Measurements from ENCODE around the gene ARHGEF28. TPM values are rescaled to one million over a fixed set of nuclear protein-coding genes. Genes with fewer than 3 reads are reported as not detected.

The ARHGEF28 gene
- total RNA-seq: 10 to 100 TPM in 3 of 4 donors, 1 to 10 TPM in 1; 8.2 to 16.5 (median 15.4) TPM

GRCh38 chr5:73625944-73626811 lies at the start of gene ARHGEF28:
Gene ARHGEF28, plus strand, starts transcription at chr5:73626196. Its CDS starts 58,656 bp downstream, at chr5:73684852.
- ATAC-seq (ENCODE audit: low FRiP score) (peak; percentile 87), DNase-seq (ENCODE audit: low spot score) (no peak)
- no peak for TF ChIP-seq CTCF (IDR thresholded peaks at IDR 0.05)

- ATAC-seq (ENCODE audit: low FRiP score) (no peak), DNase-seq (ENCODE audit: low spot score) (no peak)
- no peak for TF ChIP-seq CTCF (IDR thresholded peaks at IDR 0.05)
Measured at GRCh38 chr5:73582285-73583145, 43.5 kb upstream of the ARHGEF28 start.

GRCh38 chr5:73587923-73588322 lies 38.1 kb upstream of the ARHGEF28 start:
- DNase-seq (ENCODE audit: low spot score): no peak
- ATAC-seq (ENCODE audit: low FRiP score): no peak
- no peak for TF ChIP-seq CTCF (IDR thresholded peaks at IDR 0.05)

- peak in 2 of 3 donors; percentile 77 to 94 for TF ChIP-seq CTCF (IDR thresholded peaks at IDR 0.05)
- DNase-seq (ENCODE audit: low spot score) (no peak), ATAC-seq (ENCODE audit: low FRiP score) (peak; percentile 73)
Measured at GRCh38 chr5:73591102-73591695, 34.8 kb upstream of the ARHGEF28 start.

- DNase-seq (ENCODE audit: low spot score): no peak
- TF ChIP-seq CTCF (IDR thresholded peaks at IDR 0.05): no peak
- no peak for ATAC-seq (ENCODE audit: low FRiP score)
Measured at GRCh38 chr5:73591698-73592501, 34.1 kb upstream of the ARHGEF28 start.

GRCh38 chr5:73592551-73592950 lies 33.4 kb upstream of the ARHGEF28 start:
- TF ChIP-seq CTCF (IDR thresholded peaks at IDR 0.05): no peak
- no peak for DNase-seq (ENCODE audit: low spot score)
- ATAC-seq (ENCODE audit: low FRiP score): no peak

Data from omental fat pad (tissue), 4 donors.